Spleen (tissue), 7 donors: Measurements from ENCODE around the gene ARID1A.

Experiments used
- CTCF ChIP-seq, 11 experiments: fragments of 200-600 bp in 7 of 11; fragments of 450-650 bp in 4 of 11; sonication (generic) in 4 of 11; IDR thresholded peaks in 8 of 11; conservative IDR thresholded peaks in 3 of 11; 1 replicate in 7 of 11; 2 replicates in 4 of 11; pipeline versions ENCODE4 v1.4.0 to v1.8.0; 2016 to 2021; ENCODE audit warnings: antibody characterized with exemption in 11 of 11, inconsistent platforms in 4 of 11, mild to moderate bottlenecking in 1 of 11
- POLR2AphosphoS5 ChIP-seq, 3 donors: sonication (generic); formaldehyde crosslinking; IDR thresholded peaks; one replicate each; pipeline ENCODE4 v1.5.1; 2017; ENCODE audit warnings: antibody characterized with exemption in 3 of 3
- donor health status: DM: no; HTN: no; CAD: no; lungs with moderate emphysema.
- donor health status: DM: no; HTN: no; CAD: no.
- donor health status: DM: no; HTN: no; CAD: no.

GRCh38 chr1:26693599-26694572 lies 1.9 kb upstream of the ARID1A start:
- TF ChIP-seq CTCF (IDR thresholded peaks at IDR 0.05 in 8 of 11, conservative IDR thresholded peaks at IDR 0.05 in 3 of 11) (no peak), POLR2AphosphoS5 (IDR thresholded peaks at IDR 0.05) (no peak)
